HG02798 (cell line): ENCODE measurements around the gene SYNDIG1.

Source experiments
- ATAC-seq: cut with Tn5 transposase; IDR thresholded peaks from one replicate; pipeline ENCODE4 v1.9.1; 2021; ENCODE audit warnings: mild to moderate bottlenecking; ENCODE audit not compliant: unreplicated experiment, poor library complexity

Gene SYNDIG1

DNA sequence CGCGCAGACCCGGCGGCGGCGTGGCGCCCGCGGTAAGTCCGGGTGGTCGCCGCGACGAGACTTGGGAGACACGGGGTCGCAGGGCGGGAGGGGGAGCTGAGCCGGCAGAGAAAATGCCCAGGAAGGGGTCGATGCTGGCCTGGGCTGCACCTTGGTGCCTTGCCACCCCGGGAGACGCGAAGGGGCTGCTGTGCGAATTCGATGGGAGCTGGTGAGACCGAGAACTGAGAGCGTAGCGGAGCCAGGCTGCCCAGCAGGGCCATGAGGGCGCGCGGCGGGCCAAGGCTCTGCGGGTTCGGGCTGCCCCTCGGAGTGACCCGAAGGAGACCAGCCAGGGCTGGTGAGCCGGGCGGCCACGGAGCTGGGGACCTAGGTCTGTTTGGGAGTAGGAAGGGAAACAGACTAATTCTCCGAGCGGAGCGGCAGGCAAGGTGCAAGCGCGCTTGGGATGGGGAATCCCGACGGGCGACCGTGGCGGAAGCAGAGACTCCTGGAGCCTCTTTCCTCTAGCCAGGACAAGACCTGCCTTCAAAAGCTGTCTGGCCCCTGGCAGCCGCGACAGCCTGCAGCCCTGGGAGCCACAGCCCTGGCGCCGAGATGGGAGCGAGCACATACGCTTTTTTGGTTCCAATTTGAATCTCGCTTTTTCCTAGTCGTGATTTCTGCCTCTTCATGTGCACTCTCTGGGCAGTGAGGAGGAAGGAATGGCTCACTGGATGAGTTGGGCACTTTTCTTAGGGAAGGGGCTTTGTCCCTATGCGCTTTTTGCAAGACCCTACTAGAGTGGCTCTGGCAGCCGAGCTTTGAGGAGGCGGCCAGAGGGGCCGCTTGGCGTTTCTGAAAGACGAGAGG lies 691 bp downstream of the SYNDIG1 start:
- ATAC-seq, result no peak

DNA sequence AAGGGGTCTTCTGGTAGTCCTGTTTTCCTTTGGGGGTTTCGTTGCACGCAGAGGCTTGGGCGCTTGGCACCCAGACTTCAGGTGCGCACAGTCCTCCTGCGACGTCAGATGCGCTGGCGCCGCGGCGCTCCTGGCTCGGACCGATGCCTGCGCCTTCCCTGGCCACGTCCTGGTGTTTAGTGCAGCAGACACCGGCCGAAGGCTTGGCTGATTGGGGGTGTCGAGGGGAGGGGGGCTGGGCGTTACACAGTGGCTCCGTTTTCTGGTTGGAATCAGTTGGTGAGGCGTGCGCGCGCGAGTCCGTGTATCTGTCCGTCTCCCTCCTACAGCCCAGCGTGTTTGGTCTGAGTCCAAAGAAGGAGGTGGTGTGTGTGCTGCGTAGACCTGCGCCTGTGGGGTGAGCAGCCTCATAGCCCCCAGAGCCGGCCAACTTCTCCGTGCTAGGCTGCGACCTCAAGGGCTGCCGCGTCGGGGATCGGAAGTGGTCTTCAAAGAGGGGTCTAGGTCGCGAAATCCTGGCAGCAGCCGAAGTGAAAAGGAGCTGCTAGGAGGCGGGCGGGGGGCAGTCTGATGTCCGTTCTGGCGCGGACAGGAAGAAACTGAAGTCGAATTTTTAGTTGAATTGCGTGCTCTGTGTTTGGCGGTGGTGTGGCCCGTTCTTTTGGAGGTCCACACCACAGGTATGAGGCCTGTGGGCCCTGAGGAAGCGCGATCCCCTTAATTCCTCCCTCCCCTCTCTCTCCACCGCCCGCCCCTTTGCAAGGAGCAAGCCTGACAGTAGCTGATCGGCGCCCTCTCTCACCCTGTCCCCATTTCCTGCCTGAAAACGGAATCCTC lies 1.5 kb downstream of the SYNDIG1 start:
- no peak for ATAC-seq

- ATAC-seq, result no peak
These were observed 3.0 kb downstream of the SYNDIG1 start for GRCh38 chr20:24472426-24472825.

DNA sequence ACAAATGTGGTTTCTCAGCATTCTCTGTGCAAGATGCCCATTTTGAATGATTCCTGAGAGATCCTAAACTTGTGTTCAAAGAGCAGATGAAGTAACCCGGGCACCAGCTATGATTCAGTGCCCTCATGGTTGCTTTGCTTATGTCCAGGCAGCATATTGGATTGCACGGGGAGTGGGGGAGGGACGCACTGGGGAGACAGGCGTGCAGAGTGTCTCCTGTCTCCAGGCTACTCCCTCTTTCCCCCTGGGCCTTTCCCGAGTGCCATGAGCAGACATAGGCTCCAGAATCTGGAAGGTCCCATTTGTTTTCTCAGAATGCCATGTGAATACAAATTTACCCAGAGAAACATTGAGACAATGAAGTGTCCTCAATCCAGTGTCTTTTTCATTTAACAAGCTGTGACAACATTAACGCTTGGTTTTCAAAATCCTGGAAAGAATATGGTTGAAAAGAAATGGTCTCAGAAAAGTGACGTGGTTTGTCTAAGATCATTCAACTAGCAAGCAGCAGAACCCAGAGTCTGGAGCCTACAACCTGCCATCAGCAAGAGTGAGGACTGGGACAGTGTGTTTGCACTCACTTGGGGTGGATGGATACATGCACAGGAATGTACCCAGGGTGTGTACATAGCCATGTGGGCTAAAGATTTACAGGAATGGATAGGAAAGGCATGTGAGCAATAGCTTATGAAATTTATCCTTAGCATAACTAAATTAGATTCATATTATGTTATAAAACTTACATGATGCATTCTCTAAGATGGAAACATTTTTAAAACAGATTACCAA lies 4.2 kb downstream of the SYNDIG1 start:
- ATAC-seq, result no peak

- no peak for ATAC-seq
These were observed 8.6 kb downstream of the SYNDIG1 start for GRCh38 chr20:24477831-24478547.

GRCh38 chr20:24478584-24478983 lies 9.2 kb downstream of the SYNDIG1 start:
- ATAC-seq, result no peak

- ATAC-seq, result no peak
These were observed 9.7 kb downstream of the SYNDIG1 start for GRCh38 chr20:24479106-24479505.

DNA sequence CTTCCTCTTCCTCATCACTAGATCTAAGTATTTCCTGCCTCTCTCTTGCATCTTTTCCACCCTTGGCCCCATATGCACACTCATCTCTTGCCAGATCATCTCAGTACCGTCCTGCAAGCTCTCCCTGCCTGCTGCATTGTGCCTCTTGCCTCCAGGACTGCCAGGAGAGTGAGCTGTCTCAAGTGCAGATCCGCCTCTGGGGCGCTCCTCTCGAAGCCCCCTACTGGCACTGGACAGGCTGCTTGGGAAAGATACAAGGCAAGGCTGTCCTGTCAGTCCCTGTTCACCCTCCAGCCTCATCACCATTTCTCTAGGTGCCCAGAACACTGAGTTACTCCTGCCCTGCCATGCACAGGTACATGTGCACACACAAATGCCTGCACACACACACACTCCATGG lies 10.2 kb downstream of the SYNDIG1 start:
- no peak for ATAC-seq

DNA sequence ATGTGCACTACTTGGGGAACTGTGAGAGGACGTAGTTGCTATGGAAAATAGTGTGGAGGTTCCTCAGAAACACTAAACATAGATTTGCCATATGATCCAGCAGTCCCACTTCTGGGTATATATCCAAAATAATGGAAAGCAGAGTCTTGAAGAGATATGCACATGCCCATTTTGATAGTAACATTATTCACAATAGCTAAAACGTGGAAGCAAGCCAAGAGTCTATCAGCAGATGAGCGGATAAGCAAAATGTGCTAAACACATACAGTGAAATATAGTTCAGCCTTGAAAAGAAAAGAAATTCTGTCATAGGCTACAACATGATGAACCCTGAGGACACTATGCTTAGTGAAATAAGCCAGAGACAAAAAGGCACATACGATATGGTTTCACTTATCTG lies 11.1 kb downstream of the SYNDIG1 start:
- ATAC-seq, result no peak

- no peak for ATAC-seq
These were observed 11.7 kb downstream of the SYNDIG1 start for GRCh38 chr20:24481173-24481572.

- ATAC-seq, result no peak
These were observed 14.1 kb downstream of the SYNDIG1 start for GRCh38 chr20:24483435-24484080.

DNA sequence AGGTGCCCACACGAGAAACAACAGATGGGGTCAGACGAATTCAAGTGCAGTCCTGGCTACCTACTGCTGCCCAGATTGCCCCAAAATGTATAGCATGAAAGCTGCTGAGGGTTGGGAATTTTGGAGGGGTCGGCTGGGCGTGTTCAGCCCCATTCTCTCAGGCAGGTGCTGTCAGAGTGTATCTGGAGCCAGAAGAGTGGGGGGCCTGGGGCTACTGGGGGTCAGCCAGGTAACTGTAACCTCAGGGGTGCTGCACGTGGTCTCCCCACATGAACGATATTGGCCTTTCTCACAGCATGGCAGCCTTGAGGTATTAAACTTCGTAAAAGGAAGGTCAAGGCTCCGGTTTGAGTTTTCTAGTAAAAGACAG lies 14.6 kb downstream of the SYNDIG1 start:
- ATAC-seq, result no peak

DNA sequence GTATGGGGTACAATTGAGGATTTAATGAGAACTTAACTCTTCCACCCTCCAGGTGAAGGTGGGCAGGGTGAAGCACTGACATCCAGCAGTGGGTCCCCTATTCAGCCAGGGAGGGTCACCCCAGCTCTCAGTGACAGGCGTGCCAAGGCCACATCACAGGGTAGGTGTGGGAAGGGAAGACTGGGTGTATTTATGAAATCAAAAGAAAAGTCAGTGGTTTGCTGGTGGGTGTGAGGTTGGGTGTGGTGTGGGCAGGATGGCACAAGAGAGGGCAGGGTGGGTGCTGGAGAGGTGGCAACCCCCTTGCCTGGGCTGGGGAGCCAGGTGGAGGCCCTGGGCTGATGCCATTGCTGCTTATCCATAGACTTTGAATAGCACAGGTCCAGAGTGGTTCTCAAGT lies 16.6 kb downstream of the SYNDIG1 start:
- ATAC-seq, result no peak

DNA sequence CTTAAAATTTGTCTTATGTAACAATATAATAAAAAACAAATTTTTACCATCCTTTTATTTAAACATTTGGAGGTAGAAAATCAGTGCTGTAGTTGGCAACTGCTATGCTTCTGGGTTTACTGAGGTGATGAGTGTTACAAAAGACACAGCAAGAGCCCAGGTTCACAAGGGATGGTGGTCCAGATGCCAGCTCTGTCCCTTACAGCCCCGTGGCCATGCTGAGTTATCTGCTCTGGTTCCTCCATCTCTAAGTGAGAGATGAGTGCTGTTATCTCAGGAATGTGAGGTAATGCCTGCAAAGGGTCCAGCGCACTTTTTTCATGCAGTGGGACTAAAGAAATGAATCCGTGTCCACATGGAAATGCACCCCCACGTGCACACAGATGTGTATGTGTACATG lies 17.8 kb downstream of the SYNDIG1 start:
- no peak for ATAC-seq

GRCh38 chr20:24487648-24488047 lies 18.2 kb downstream of the SYNDIG1 start:
- no peak for ATAC-seq

DNA sequence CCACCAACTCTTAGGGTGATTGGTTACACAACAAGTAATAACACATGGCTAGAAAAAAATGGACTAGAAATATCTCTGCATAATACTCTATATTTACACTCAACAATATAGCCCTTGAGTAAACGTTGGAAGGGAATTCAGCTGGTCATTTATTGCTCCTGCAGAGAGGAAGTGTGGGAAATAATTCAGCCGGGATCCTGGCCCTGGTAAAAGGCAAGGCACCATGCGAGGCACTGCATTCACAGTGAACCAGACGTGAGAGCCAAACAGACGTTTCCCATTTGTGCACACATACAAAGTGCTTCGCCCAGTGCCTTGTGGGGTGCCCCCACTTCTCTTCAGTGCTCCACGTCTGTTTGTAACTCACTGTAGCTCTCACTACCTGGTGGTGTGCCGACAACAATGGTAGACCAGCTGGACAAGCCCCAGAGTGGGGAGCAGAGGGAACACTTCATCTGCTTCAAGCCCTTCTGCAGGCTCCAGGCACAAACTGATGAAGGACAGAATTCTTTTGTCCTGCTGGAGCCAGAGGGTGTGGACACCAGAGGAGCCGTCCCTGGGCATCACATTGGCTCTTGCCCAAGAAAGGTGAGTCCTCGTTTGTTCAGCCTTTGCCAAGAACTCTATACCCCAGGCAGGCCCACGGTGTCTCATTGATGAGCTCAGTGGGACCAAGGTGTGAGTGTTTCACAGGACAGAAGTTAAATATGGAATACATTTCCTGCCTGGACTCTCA lies 18.8 kb downstream of the SYNDIG1 start:
- no peak for ATAC-seq

DNA sequence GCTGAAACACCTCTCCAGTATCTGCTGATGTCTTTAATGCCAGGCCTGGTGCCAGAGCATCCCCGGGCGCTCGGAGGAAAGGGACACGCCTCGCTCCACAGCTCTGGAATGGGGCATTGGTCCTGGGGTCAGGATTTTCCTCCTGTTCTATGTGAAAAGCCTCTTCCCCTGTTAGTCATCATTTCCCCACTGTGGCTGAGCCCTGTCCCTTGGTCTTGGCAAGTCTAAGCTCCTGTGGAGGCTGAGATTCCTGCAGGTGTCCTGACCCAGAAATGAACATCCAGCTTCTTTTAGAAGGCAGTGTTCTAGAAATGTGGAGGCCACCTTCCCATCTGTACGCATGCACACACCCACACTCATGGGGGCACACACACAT lies 19.4 kb downstream of the SYNDIG1 start:
- ATAC-seq, result no peak

- ATAC-seq, result no peak
These were observed 19.8 kb downstream of the SYNDIG1 start for GRCh38 chr20:24489193-24489592.

DNA sequence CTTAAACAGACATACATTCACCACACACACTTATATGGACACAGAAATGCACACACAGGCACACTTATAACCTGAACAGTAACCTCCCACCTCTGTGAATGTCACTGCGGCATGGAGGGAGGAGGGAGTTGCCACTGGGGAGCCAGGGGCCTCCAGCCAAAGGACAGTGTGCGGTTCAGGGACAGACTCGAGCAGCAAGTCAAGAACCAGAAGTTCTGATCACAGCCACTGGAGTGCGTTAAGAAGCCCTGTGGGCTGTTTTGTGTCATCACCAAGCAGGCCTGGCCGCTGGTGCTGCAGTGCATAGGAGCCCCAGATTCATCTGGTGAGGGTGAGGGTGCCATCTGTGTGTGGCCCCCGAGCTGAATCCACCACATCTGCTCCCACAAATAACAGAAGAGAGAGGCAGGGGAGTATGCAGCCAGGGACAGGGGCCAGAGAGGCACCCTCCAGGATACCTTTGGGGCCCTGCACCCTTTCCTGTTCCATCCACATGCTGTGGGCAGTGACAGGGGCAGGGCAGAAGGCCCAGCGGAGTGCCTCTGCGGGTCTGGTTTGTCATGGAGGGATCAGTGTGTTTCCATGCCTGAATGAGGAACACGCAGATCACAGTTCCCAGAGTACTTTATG lies 20.3 kb downstream of the SYNDIG1 start:
- ATAC-seq, result no peak
